ENCODE data around the gene SYT8. TPM values are rescaled to one million over a fixed set of nuclear protein-coding genes. Genes with fewer than 3 reads are reported as not detected.
A peak's percentile ranks its signal among the peaks of the same experiment; 100 is the strongest.

The SYT8 gene
- total RNA-seq, 2 experiments from 2014 or later, result not detected

DNA sequence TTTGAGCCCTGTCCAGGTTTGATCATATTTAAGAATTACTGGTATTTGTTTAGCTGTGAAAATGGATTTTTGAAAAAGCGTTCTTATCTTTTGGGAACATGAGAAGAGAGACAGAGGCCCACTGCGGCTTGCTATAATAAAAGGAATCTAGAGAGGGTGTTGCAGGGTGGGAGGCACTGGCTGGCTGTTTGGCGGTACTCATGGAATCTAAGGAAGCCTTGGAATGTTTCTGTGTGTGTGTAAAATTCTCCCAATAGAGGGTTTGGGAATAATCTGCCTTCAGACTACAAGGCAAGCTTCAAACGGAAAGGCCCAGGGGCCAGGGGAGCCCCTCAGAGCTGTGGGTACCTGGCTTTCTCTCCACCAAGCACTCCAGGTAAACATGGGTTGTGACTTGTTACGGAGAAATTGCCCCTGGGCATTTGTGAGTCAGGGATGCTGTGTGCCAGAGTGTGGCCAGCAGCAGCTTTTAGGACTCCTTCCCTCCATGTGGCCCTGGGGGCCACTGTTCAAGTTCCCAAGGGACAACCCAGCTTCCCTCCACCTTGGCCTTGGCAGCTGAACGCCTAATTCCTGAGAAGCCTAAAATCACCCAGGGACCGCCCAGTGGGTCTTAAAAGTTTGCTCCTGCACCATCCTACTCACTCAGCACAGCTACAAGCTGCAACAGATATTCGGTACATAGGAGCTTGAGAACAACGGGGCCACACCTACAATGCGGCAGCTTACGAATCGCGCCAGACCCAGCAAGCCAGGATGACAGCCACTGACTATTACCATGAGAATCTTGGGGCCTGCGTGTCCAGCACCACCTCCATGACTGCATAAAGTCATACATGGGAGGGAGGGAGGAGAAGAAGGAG is 14.1 kb upstream of the SYT8 start:
- Mint-ChIP-seq H3K27ac (no peak overlapping the region), H3K4me3 (no peak overlapping the region), H3K9me3 (ENCODE audit: low read depth) (peaks cover 2% of the 10 kb centered on the region), H3K27me3 (no peaks in the 10 kb centered on the region), H3K4me1 (no peaks in the 10 kb centered on the region), H3K36me3 (ENCODE audit: low read depth) (no peaks in the 10 kb centered on the region)
- no peak for ATAC-seq
- intact Hi-C loops (cut with DNase I, micrococcal nuclease), result no loop called here
- no peak for DNase-seq
- ChIA-PET POLR2A (no interaction called here), CTCF (interaction anchor here (0.6 to 1.5 kb wide), 4 partner anchors 11 to 331 kb away, joined by 3 to 4 read pairs (median 4); no protein-coding TSS in a partner anchor)

- Mint-ChIP-seq H3K27me3 (no peaks in the 10 kb centered on the region), H3K9me3 (ENCODE audit: low read depth) (peaks cover 2% of the 10 kb centered on the region), H3K4me1 (no peaks in the 10 kb centered on the region), H3K36me3 (ENCODE audit: low read depth) (no peaks in the 10 kb centered on the region), H3K4me3 (no peak overlapping the region), H3K27ac (no peak overlapping the region)
- DNase-seq (no peak), ATAC-seq (no peak)
- ChIA-PET CTCF (interaction anchor here (1.2 to 5.0 kb wide), 4 partner anchors 10 to 169 kb away, joined by 3 to 26 read pairs (median 4); no protein-coding TSS in a partner anchor), POLR2A (no interaction called here)
- intact Hi-C loops (cut with DNase I, micrococcal nuclease), result no loop called here
These were observed 13.2 kb upstream of the SYT8 start for GRCh38 chr11:1821562-1821961.

- Mint-ChIP-seq H3K27ac (no peak overlapping the region), H3K4me3 (no peak overlapping the region), H3K36me3 (ENCODE audit: low read depth) (no peaks in the 10 kb centered on the region), H3K27me3 (no peaks in the 10 kb centered on the region), H3K4me1 (no peaks in the 10 kb centered on the region), H3K9me3 (ENCODE audit: low read depth) (peaks cover 2% of the 10 kb centered on the region)
- DNase-seq (no peak), ATAC-seq (no peak)
- ChIA-PET POLR2A (no interaction called here), CTCF (interaction anchor here (0.6 to 5.0 kb wide), 4 partner anchors 9 to 179 kb away, joined by 3 to 26 read pairs (median 4); no protein-coding TSS in a partner anchor)
- intact Hi-C loops (cut with DNase I, micrococcal nuclease), result no loop called here
These were observed 12.0 kb upstream of the SYT8 start for GRCh38 chr11:1822648-1823375.

DNA sequence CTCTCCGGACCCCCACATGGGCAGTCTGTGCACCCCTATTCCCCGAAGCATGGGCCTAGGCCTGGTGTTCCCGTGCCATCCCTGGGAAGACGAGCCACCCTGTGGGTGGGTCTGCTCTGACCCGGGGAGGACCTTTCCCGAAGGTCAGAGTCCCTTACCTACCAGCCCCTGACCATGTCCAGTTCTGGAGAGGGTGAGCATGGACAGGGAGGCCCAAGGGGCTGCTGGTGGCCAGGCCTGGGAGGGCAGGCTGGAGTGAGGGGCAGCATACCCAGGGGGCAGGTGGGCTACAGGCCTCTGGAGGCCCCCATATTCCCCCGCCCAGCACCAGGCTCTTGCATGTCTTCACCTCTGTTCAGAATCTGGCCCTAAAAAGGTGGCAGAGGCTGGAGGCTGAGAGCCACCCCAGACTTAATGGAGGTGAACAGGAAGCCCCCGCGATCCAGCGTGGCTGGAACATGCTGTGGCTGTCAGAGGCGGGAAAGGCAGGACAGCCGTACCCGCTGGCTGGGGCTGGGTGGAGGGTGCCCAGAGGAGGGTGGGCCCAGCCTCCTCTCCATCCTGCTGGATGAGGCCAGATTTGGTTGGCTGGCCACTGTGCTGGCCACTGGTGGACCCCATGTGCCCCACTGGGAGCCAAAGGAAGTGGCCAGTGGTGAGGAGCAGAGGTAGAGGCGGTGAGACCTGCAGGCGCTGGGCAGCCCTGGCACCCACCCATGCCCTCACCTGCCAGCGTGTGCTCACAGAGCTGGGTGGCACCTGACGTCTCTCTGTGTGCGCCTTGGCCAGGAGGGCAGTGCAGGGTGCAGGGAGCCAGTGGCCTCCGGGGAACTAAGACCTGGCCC is 11.2 kb upstream of the SYT8 start:
- Mint-ChIP-seq H3K9me3 (ENCODE audit: low read depth) (peaks cover 2% of the 10 kb centered on the region), H3K27ac (no peak overlapping the region), H3K4me1 (no peaks in the 10 kb centered on the region), H3K36me3 (ENCODE audit: low read depth) (no peaks in the 10 kb centered on the region), H3K4me3 (no peak overlapping the region), H3K27me3 (no peaks in the 10 kb centered on the region)
- DNase-seq, result no peak
- intact Hi-C loops (cut with DNase I, micrococcal nuclease), result no loop called here
- ChIA-PET CTCF (interaction anchor here (0.6 to 5.0 kb wide), 4 partner anchors 25 to 330 kb away, joined by 3 to 26 read pairs (median 4); no protein-coding TSS in a partner anchor), POLR2A (no interaction called here)
- ATAC-seq, result no peak

DNA sequence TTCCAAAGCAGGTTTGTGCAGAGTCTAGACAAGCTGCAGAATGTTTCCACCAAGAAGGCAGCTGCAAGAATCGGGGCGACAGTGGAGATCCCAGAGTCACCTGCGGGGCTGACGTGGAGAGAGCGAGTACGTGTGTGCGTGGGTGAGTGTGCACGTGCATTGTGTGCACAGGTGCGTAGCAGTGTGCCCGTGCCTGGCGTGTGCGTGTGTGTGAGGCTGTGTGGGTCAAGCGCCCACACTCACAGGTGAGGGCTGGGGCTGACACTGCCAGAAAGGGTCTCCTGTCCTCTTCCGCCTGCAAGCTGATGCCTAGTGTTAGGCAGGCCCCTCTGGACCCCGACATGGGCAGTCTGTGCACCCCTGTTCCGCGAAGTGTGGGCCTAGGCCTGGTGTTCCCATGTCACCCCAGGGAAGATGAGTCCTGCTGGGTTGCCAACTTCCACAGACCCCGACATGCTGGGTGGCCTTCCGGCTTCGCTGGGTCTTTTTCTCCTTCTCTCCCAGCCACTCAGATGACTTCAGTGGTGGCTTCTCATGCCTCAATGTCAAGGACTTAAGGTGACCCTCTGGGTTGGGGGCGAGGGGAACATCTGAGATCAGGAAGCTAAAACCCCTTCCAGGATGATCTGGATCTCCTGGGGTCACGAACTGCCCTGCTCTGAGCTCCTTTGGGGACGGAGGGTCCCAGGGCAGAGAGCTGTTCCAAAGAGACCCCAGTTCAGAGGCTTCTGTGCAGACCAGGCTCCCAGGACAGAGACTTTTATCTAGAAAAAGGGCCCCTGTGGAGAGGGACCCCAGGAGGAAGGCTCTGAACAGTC is 10.4 kb upstream of the SYT8 start:
- intact Hi-C loops (cut with DNase I, micrococcal nuclease), result no loop called here
- Mint-ChIP-seq H3K4me3 (no peak overlapping the region), H3K9me3 (ENCODE audit: low read depth) (no peaks in the 10 kb centered on the region), H3K27ac (no peak overlapping the region), H3K36me3 (ENCODE audit: low read depth) (no peaks in the 10 kb centered on the region), H3K27me3 (no peaks in the 10 kb centered on the region), H3K4me1 (no peaks in the 10 kb centered on the region)
- ATAC-seq (no peak), DNase-seq (no peak)
- CTCF ChIA-PET, result interaction anchor here (5.0 kb wide), 1 partner anchor 131 kb away, joined by 26 read pairs; no protein-coding TSS in a partner anchor
- POLR2A ChIA-PET, result no interaction called here

DNA sequence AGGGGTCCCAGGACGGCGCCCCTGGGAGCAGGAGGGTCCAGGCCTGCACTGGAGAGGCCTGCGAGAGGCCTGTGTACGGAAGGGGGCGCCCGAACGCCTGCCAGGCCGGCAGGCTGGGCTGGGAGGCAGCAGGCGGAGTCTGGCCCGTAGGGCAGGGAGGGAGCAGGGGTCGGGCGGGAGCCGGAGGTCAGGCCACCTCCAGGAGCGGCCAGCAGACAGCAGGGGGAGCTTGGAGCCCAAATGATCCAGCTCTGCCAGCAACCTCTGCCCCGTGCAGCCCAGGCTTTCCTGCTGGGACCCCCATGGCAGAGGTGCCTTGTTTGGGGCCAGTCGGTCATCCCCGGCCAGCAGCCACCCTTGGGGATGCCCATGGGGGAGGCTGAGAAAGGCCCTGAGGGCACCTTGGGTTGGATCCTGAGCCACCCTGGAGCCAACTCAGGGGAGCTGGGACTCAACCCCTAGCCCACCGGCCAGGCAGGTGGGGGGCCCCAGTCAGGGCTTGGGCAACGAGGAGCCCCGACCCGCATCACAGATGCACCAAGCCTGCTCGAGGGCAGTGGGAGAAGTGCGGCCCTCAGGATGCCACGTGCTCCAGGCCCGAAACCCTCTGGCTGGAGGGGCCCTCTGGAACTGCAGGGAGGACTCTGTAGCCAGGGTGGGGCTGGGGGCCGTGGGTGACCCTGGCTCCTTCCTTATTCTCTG is 9.6 kb upstream of the SYT8 start:
- H3K27ac Mint-ChIP-seq, result no peak overlapping the region
- no peak overlapping the region for H3K4me3 Mint-ChIP-seq
- ChIA-PET POLR2A (no interaction called here), CTCF (interaction anchor here (5.0 kb wide), 1 partner anchor 132 kb away, joined by 26 read pairs; no protein-coding TSS in a partner anchor)
- peak; percentile 46 for DNase-seq
- no peaks in the 10 kb centered on the region for H3K9me3 Mint-ChIP-seq (ENCODE audit: low read depth)
- no peaks in the 10 kb centered on the region for H3K27me3 Mint-ChIP-seq
- peak; percentile 49 for ATAC-seq
- intact Hi-C loops (cut with DNase I, micrococcal nuclease), result no loop called here
- no peaks in the 10 kb centered on the region for H3K36me3 Mint-ChIP-seq (ENCODE audit: low read depth)
- no peaks in the 10 kb centered on the region for H3K4me1 Mint-ChIP-seq

DNA sequence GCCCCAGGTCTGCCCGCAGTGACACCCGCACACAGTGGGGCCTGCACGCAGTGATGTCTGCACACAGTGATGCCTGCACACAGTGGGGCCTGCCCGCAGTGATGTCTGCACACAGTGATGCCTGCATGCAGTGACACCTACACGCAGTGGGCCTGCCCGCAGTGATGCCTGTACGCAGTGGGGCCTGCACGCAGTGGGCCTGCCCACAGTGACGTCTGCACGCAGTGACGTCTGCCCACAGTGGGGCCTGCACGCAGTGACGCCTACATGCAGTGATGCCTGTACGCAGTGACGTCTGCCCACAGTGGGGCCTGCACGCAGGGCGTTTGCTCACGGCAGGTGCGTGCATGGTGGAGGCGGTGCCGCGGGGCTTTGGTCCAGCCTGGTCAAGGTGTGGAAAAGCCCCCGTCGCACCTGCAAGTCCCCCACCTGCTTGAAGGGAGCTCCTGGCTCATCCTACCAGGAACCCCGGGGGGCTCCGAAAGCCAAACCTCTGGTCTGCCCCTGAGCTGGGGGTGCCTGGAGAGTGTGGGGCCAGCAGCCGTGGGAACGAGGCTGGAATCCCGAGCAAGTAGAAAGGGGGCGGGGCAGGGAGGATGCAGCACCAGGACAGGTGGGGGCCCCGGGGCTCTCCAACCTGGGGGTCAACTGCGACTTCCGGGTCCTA is 8.9 kb upstream of the SYT8 start:
- Mint-ChIP-seq H3K27ac (no peak overlapping the region), H3K4me3 (no peak overlapping the region), H3K36me3 (ENCODE audit: low read depth) (no peaks in the 10 kb centered on the region), H3K9me3 (ENCODE audit: low read depth) (no peaks in the 10 kb centered on the region), H3K4me1 (no peaks in the 10 kb centered on the region), H3K27me3 (no peaks in the 10 kb centered on the region)
- intact Hi-C loops (cut with DNase I, micrococcal nuclease), result no loop called here
- ChIA-PET CTCF (interaction anchor here (5.0 kb wide), 1 partner anchor 133 kb away, joined by 26 read pairs; no protein-coding TSS in a partner anchor), POLR2A (no interaction called here)
- DNase-seq, result no peak
- no peak for ATAC-seq

GRCh38 chr11:1826552-1827094 is 8.2 kb upstream of the SYT8 start:
- POLR2A ChIA-PET, result no interaction called here
- ATAC-seq (no peak), DNase-seq (no peak)
- Mint-ChIP-seq H3K27ac (no peak overlapping the region), H3K36me3 (ENCODE audit: low read depth) (no peaks in the 10 kb centered on the region), H3K4me1 (no peaks in the 10 kb centered on the region), H3K27me3 (no peaks in the 10 kb centered on the region), H3K4me3 (no peak overlapping the region), H3K9me3 (ENCODE audit: low read depth) (no peaks in the 10 kb centered on the region)
- CTCF ChIA-PET, result interaction anchor here (2.7 to 5.0 kb wide), 2 partner anchors 133 to 134 kb away, joined by 15 to 26 read pairs; no protein-coding TSS in a partner anchor
- intact Hi-C loops (cut with DNase I, micrococcal nuclease), result no loop called here

DNA sequence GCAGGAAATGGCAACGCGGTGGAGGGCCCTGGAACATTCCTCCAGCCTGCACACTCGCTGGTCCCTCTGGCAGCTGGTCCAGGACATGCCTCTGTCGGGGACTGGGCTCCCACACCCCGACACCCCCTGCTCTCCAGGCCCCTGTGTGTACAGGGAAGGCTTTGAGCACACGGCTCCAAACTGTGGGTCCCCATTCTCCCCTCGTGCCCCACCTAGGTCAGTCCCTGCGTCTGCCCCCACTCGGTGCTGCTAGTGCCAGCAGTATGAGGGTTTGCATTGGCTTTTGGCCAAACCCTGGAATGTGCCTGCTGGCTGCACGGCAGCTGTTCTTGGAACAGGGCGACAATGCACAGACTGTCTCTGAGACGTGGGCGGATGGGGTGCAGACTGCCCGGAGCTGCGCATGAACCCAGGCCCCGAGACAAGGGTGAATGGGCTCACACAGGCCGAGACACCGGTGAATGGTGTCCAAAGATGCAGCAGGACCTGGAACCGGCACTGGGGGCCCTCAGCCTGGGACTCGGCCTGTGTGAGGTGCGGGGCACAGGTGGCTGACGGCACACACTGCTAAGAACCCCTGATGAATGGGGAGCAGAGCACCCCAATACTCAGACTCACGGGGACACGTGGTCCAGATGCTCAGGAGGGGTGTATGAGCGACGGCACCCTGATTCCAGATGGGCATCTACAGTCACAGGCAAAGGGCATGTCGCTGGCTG is 7.5 kb upstream of the SYT8 start:
- ChIA-PET POLR2A (no interaction called here), CTCF (interaction anchor here (1.1 to 2.7 kb wide), 2 partner anchors 134 to 174 kb away, joined by 3 to 15 read pairs; no protein-coding TSS in a partner anchor)
- ATAC-seq (no peak), DNase-seq (no peak)
- Mint-ChIP-seq H3K27me3 (no peaks in the 10 kb centered on the region), H3K9me3 (ENCODE audit: low read depth) (no peaks in the 10 kb centered on the region), H3K36me3 (ENCODE audit: low read depth) (no peaks in the 10 kb centered on the region), H3K4me1 (no peaks in the 10 kb centered on the region), H3K27ac (no peak overlapping the region), H3K4me3 (no peak overlapping the region)
- intact Hi-C loops (cut with DNase I, micrococcal nuclease), result no loop called here
